Esophagus muscularis mucosa (tissue), 4 donors: Measurements from ENCODE around the gene DGKB. TPM values are rescaled to one million over a fixed set of nuclear protein-coding genes. Genes with fewer than 3 reads are reported as not detected.

Experiments
- DNase-seq: peaks from one replicate; pipeline ENCODE4 v3.0.0-alpha.2; 2017; ENCODE audit errors: extremely low spot score
- H3K27ac ChIP-seq, 4 donors: fragments of 200-600 bp; sonication (generic); replicated peaks in 1 of 4; 1 replicate in 3 of 4; 2 replicates in 1 of 4; pipeline ENCODE4 v1.5.1; 2016 to 2019; ENCODE audit warnings: mild to moderate bottlenecking in 1 of 4
- H3K27me3 ChIP-seq, 4 donors: fragments of 200-600 bp; sonication (generic); one replicate each; pipeline versions ENCODE4 v1.5.1 to v1.6.0; 2016 to 2019
- H3K36me3 ChIP-seq, 4 donors: fragments of 200-600 bp; sonication (generic); one replicate each; pipeline ENCODE4 v1.5.1; 2016 to 2019
- H3K4me1 ChIP-seq, 4 donors: fragments of 200-600 bp; sonication (generic); one replicate each; pipeline ENCODE4 v1.5.1; 2016 to 2019
- H3K4me3 ChIP-seq, 4 donors: fragments of 200-600 bp; sonication (generic); 1 replicate in 2 of 4; 2 replicates in 2 of 4; pipeline ENCODE4 v1.5.1; 2016 to 2019; ENCODE audit warnings: mild to moderate bottlenecking in 4 of 4, moderate library complexity in 1 of 4
- H3K9me3 ChIP-seq, 4 donors: fragments of 200-600 bp; sonication (generic); 1 replicate in 3 of 4; 2 replicates in 1 of 4; pipeline ENCODE4 v1.5.1; 2016 to 2019
- CTCF ChIP-seq, 3 experiments: fragments of 200-600 bp in 2 of 3; fragments of 450-650 bp in 1 of 3; sonication (generic) in 2 of 3; IDR thresholded peaks; one replicate each; pipeline ENCODE4 v1.5.1; 2017 to 2019; ENCODE audit warnings: antibody characterized with exemption in 3 of 3, mild to moderate bottlenecking in 2 of 3, moderate library complexity in 1 of 3
- EP300 ChIP-seq: sonication (generic); formaldehyde crosslinking; IDR thresholded peaks from one replicate; pipeline ENCODE4 v1.6.1; 2017; ENCODE audit warnings: antibody characterized with exemption
- POLR2A ChIP-seq: fragments of 450-650 bp; IDR thresholded peaks from one replicate; pipeline ENCODE4 v1.6.1; 2017; ENCODE audit warnings: antibody characterized with exemption, moderate library complexity, mild to moderate bottlenecking, low read depth
- POLR2AphosphoS5 ChIP-seq, 2 donors: sonication (generic); formaldehyde crosslinking; IDR thresholded peaks; one replicate each; pipeline ENCODE4 v1.6.1; 2017; ENCODE audit warnings: antibody characterized with exemption in 2 of 2
- WGBS: methylation state at CpG from one replicate; pipeline ENCODE4 v1.1.5; 2018; 5-methylcytosine and 5-hydroxymethylcytosine counted together
- intact Hi-C: fragments of 100-400 bp; cut with DNase I; formaldehyde crosslinking; loops from one replicate; pipeline ENCODE4 v1.15.1; 2023
- total RNA-seq, 4 donors: library from RNA; depleted of rRNA; stranded (reverse); fragments of >200 nt; gene quantifications; one replicate each; pipeline versions ENCODE4 v1.1.0 to v1.2.1, GENCODE V29; 2016

The DGKB gene
- total RNA-seq, 4 donors from 2014 or later: 10.4 to 18.5 (median 16.0) TPM

GRCh38 chr7:14275356-14275755 lies 627.2 kb downstream of the DGKB start:
- Histone ChIP-seq H3K27ac (no peak overlapping the region), H3K9me3 (no peaks in the 10 kb centered on the region), H3K36me3 (no peaks in the 10 kb centered on the region), H3K4me3 (no peak overlapping the region), H3K27me3 (no peaks in the 10 kb centered on the region), H3K4me1 (no peaks in the 10 kb centered on the region)
- intact Hi-C loops: no loop called here
- 80% methylated on average over 2 of the region's 2 CpGs for WGBS
- no peak for DNase-seq
- TF ChIP-seq POLR2A (no peak), CTCF (IDR thresholded peaks at IDR 0.05) (no peak), POLR2AphosphoS5 (IDR thresholded peaks at IDR 0.05) (no peak), EP300 (no peak)

- Histone ChIP-seq H3K27ac (no peak overlapping the region), H3K36me3 (no peaks in the 10 kb centered on the region), H3K27me3 (no peaks in the 10 kb centered on the region), H3K4me1 (no peaks in the 10 kb centered on the region), H3K9me3 (no peaks in the 10 kb centered on the region), H3K4me3 (no peak overlapping the region)
- DNase-seq: no peak
- TF ChIP-seq POLR2AphosphoS5 (IDR thresholded peaks at IDR 0.05) (no peak), POLR2A (no peak), CTCF (IDR thresholded peaks at IDR 0.05) (no peak), EP300 (no peak)
- intact Hi-C loops: no loop called here
- 96% methylated on average over 3 of the region's 3 CpGs for WGBS
Measured at GRCh38 chr7:14271441-14271840, 631.1 kb downstream of the DGKB start.

- intact Hi-C loops: no loop called here
- no peaks in the 10 kb centered on the region for H3K36me3 ChIP-seq
- no peaks in the 10 kb centered on the region for H3K4me1 ChIP-seq
- no peak for DNase-seq
- no peaks in the 10 kb centered on the region for H3K27me3 ChIP-seq
- 80% methylated on average over 5 of the region's 5 CpGs for WGBS
- no peak overlapping the region for H3K27ac ChIP-seq
- TF ChIP-seq POLR2A (no peak), CTCF (IDR thresholded peaks at IDR 0.05) (no peak), POLR2AphosphoS5 (IDR thresholded peaks at IDR 0.05) (no peak), EP300 (no peak)
- no peaks in the 10 kb centered on the region for H3K9me3 ChIP-seq
- no peak overlapping the region for H3K4me3 ChIP-seq
Measured at GRCh38 chr7:14270099-14270498, 632.5 kb downstream of the DGKB start.

- peaks cover 0 to 10% (median 4%) of the 10 kb centered on the region in 4 donors for H3K4me1 ChIP-seq
- intact Hi-C loops: no loop called here
- DNase-seq: no peak
- TF ChIP-seq POLR2A (no peak), POLR2AphosphoS5 (IDR thresholded peaks at IDR 0.05) (no peak)
- no peaks in the 10 kb centered on the region for H3K36me3 ChIP-seq
- H3K27ac ChIP-seq: no peak overlapping the region
- no peaks in the 10 kb centered on the region for H3K27me3 ChIP-seq
- no peaks in the 10 kb centered on the region for H3K9me3 ChIP-seq
- no peak overlapping the region for H3K4me3 ChIP-seq
Measured at GRCh38 chr7:14260011-14260410, 642.5 kb downstream of the DGKB start.

- no peak for DNase-seq
- Histone ChIP-seq H3K4me1 (peaks cover 0 to 22% (median 8%) of the 10 kb centered on the region in 4 donors), H3K9me3 (no peaks in the 10 kb centered on the region), H3K4me3 (no peak overlapping the region), H3K27ac (no peak overlapping the region), H3K27me3 (no peaks in the 10 kb centered on the region), H3K36me3 (no peaks in the 10 kb centered on the region)
- WGBS: 98% methylated on average over 1 of the region's 1 CpG
- TF ChIP-seq EP300 (no peak), POLR2A (no peak)
- intact Hi-C loops: no loop called here
Measured at GRCh38 chr7:14258861-14259260, 643.7 kb downstream of the DGKB start.

- DNase-seq: no peak
- Histone ChIP-seq H3K27me3 (no peaks in the 10 kb centered on the region), H3K36me3 (no peaks in the 10 kb centered on the region), H3K4me1 (peaks cover 0 to 25% (median 8%) of the 10 kb centered on the region in 4 donors), H3K9me3 (no peaks in the 10 kb centered on the region), H3K4me3 (no peak overlapping the region), H3K27ac (no peak overlapping the region)
- intact Hi-C loops: no loop called here
- 95% methylated on average over 2 of the region's 2 CpGs for whole genome bisulfite sequencing
- TF ChIP-seq POLR2A (no peak), EP300 (no peak), CTCF (IDR thresholded peaks at IDR 0.05) (no peak), POLR2AphosphoS5 (IDR thresholded peaks at IDR 0.05) (no peak)
Measured at GRCh38 chr7:14258441-14258840, 644.1 kb downstream of the DGKB start.
